Measurements from ENCODE around the gene RSPH3.

DNA sequence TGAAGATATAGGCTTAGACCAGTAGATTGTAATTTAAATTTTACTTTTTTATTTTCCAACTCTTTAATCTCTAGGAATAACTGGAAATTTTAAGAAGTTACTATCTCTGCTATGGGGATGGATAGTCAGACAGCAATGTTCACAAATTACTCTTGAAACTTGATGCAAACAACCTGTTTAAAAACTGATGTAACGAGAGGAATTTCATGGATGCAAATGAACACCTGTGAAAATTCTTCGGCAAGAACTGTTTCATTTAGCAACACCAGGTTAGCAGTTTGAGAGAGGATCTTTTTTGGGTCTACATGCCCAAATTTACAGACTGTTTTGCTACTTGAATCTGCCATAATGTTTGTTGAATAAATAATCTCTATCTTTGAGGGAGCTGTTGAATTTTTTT lies 20.0 kb upstream of the RSPH3 start:
- TF ChIP-seq, protein P1, sequence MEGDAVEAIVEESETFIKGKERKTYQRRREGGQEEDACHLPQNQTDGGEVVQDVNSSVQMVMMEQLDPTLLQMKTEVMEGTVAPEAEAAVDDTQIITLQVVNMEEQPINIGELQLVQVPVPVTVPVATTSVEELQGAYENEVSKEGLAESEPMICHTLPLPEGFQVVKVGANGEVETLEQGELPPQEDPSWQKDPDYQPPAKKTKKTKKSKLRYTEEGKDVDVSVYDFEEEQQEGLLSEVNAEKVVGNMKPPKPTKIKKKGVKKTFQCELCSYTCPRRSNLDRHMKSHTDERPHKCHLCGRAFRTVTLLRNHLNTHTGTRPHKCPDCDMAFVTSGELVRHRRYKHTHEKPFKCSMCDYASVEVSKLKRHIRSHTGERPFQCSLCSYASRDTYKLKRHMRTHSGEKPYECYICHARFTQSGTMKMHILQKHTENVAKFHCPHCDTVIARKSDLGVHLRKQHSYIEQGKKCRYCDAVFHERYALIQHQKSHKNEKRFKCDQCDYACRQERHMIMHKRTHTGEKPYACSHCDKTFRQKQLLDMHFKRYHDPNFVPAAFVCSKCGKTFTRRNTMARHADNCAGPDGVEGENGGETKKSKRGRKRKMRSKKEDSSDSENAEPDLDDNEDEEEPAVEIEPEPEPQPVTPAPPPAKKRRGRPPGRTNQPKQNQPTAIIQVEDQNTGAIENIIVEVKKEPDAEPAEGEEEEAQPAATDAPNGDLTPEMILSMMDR (IDR thresholded peaks at IDR 0.05), result no peak
- no peak for TF ChIP-seq POLR2A (IDR thresholded peaks at IDR 0.05)

Measured in lower leg skin (tissue), 3 donors.